AG04449 (cell line): ENCODE data around the gene DDI2.

Source experiments
- CTCF ChIA-PET: fragments of 350-600 bp; formaldehyde crosslinking; extraction: SDS; loops from one replicate; lab custom pipeline; 2021; ENCODE audit warnings: antibody characterized with exemption; lab: Yijun Ruan, JAX
- POLR2A ChIA-PET: fragments of 400-600, 350-600 bp; formaldehyde crosslinking; extraction: SDS; loops from one replicate; lab custom pipeline; 2020; ENCODE audit warnings: antibody characterized with exemption, inconsistent platforms; lab: Yijun Ruan, JAX
- DNase-seq: peaks from one replicate; pipeline ENCODE4 v3.0.0-alpha.2; 2010; ENCODE audit warnings: low read depth, low spot score
- H3K4me3 ChIP-seq: 2 replicates; pipeline ENCODE4 v1.5.1; 2011; ENCODE audit warnings: low read depth, mild to moderate bottlenecking, control low read depth, low read length
- TF ChIP-seq, protein P1 (sequence below): IDR thresholded peaks from one replicate; pipeline ENCODE4 v1.5.1; 2011; ENCODE audit warnings: mild to moderate bottlenecking, moderate library complexity, low read length, control low read depth, inconsistent platforms; ENCODE audit not compliant: insufficient read depth; ENCODE audit errors: missing control alignments

Gene DDI2

DNA sequence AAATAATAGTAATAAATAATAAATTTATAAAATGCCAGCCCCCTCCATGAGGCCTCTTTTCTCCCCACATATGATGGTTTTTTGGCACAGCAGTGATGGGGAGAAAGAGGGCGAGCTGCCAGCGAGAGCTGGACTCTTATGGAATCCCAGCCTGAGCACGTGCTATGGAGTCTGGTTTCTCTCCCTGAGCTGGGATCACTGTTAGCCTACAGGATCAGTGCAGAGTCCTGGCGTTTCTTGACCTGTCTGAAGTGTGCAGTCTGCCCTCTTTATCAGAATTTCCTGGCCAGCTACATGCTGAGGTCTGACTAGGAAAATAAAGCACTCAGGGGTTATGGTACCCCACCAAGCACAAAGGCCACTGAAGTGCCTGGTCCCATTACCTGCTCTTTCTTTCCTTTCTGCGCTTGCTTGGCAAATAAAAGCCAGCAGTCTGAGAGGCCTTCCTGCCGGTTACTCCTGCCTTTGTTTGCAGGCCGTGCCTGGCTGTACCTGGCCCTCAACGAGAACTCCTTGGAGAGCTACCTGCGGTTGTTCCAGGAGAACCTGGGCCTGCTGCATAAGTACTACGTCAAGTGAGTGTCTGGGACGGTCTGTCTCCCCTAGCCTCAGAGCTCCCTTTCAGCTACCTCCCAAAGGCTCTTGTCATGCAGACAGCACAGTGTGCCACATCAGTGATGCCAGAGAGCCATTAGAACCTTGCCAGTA is 100.3 kb downstream of the DDI2 start:
- ChIA-PET CTCF (interaction anchor here (0.6 kb wide), 1 partner anchor 340 kb away, joined by 3 read pairs; no protein-coding TSS in a partner anchor), POLR2A (no interaction called here)
- no peak for DNase-seq
- no peak overlapping the region for H3K4me3 ChIP-seq
- TF ChIP-seq, protein P1, sequence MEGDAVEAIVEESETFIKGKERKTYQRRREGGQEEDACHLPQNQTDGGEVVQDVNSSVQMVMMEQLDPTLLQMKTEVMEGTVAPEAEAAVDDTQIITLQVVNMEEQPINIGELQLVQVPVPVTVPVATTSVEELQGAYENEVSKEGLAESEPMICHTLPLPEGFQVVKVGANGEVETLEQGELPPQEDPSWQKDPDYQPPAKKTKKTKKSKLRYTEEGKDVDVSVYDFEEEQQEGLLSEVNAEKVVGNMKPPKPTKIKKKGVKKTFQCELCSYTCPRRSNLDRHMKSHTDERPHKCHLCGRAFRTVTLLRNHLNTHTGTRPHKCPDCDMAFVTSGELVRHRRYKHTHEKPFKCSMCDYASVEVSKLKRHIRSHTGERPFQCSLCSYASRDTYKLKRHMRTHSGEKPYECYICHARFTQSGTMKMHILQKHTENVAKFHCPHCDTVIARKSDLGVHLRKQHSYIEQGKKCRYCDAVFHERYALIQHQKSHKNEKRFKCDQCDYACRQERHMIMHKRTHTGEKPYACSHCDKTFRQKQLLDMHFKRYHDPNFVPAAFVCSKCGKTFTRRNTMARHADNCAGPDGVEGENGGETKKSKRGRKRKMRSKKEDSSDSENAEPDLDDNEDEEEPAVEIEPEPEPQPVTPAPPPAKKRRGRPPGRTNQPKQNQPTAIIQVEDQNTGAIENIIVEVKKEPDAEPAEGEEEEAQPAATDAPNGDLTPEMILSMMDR = no peak

- ChIA-PET POLR2A (no interaction called here), CTCF (interaction anchor here (1.6 kb wide), 1 partner anchor 22 kb away, joined by 4 read pairs; no protein-coding TSS in a partner anchor)
- DNase-seq = no peak
These were observed 100.9 kb downstream of the DDI2 start for GRCh38 chr1:15718199-15718601.

More at GRCh38 chr1:15718199-15718601, 100.9 kb downstream of the DDI2 start:
- TF ChIP-seq, protein P1 = no peak
- H3K4me3 ChIP-seq = no peak overlapping the region
